ENCODE results near the gene E2F2. TPM values are rescaled to one million over a fixed set of nuclear protein-coding genes. Genes with fewer than 3 reads are reported as not detected.

Gene E2F2
- total RNA-seq, 6 experiments from 2014 or later: 0.83 to 2.1 (median 1.9) TPM

- Mint-ChIP-seq H3K4me3 (peak overlapping the region; percentile 96), H3K36me3 (ENCODE audit: low read depth) (peaks cover 29% of the 10 kb centered on the region), H3K9me3 (peaks cover 28% of the 10 kb centered on the region), H3K27ac (peak overlapping the region; percentile 98), H3K27me3 (ENCODE audit: insufficient read depth) (peaks cover 64% of the 10 kb centered on the region), H3K4me1 (ENCODE audit: low read depth) (peaks cover 60% of the 10 kb centered on the region)
- no peak for DNase-seq
- TF ChIP-seq CTCF (IDR thresholded peaks at IDR 0.05): no peak
Measured at GRCh38 chr1:23555270-23555985, 24.4 kb upstream of the E2F2 start.

- Mint-ChIP-seq H3K27ac (peak overlapping the region; percentile 98), H3K4me1 (ENCODE audit: low read depth) (peaks cover 52% of the 10 kb centered on the region)
Measured at GRCh38 chr1:23554481-23555269, 23.6 kb upstream of the E2F2 start.

GRCh38 chr1:23554127-23554480 is 23.1 kb upstream of the E2F2 start:
- no peak for DNase-seq
- no peak for TF ChIP-seq CTCF (IDR thresholded peaks at IDR 0.05)
- Mint-ChIP-seq H3K4me3 (peak overlapping the region; percentile 74), H3K4me1 (ENCODE audit: low read depth) (peaks cover 53% of the 10 kb centered on the region), H3K9me3 (peaks cover 28% of the 10 kb centered on the region), H3K27ac (peak overlapping the region; percentile 91), H3K27me3 (ENCODE audit: insufficient read depth) (peaks cover 60% of the 10 kb centered on the region), H3K36me3 (ENCODE audit: low read depth) (peaks cover 27% of the 10 kb centered on the region)

More at GRCh38 chr1:23554481-23555269, 23.6 kb upstream of the E2F2 start:
- peaks cover 28% of the 10 kb centered on the region for H3K9me3 Mint-ChIP-seq
- peak; percentile 27 for TF ChIP-seq CTCF (IDR thresholded peaks at IDR 0.05)
- peak; percentile 86 for DNase-seq
- H3K36me3 Mint-ChIP-seq (ENCODE audit: low read depth): peaks cover 29% of the 10 kb centered on the region
- peaks cover 64% of the 10 kb centered on the region for H3K27me3 Mint-ChIP-seq (ENCODE audit: insufficient read depth)
- H3K4me3 Mint-ChIP-seq: peak overlapping the region; percentile 96

GRCh38 chr1:23553231-23554126 is 22.4 kb upstream of the E2F2 start:
- TF ChIP-seq CTCF (IDR thresholded peaks at IDR 0.05): no peak
- Mint-ChIP-seq H3K27ac (peak overlapping the region; percentile 91), H3K4me3 (peak overlapping the region; percentile 74), H3K9me3 (peaks cover 28% of the 10 kb centered on the region), H3K36me3 (ENCODE audit: low read depth) (peaks cover 21% of the 10 kb centered on the region), H3K27me3 (ENCODE audit: insufficient read depth) (peaks cover 53% of the 10 kb centered on the region), H3K4me1 (ENCODE audit: low read depth) (peaks cover 59% of the 10 kb centered on the region)
- no peak for DNase-seq

- Mint-ChIP-seq H3K9me3 (peaks cover 20% of the 10 kb centered on the region), H3K4me1 (ENCODE audit: low read depth) (peaks cover 55% of the 10 kb centered on the region), H3K4me3 (no peak overlapping the region), H3K27me3 (ENCODE audit: insufficient read depth) (peaks cover 37% of the 10 kb centered on the region), H3K36me3 (ENCODE audit: low read depth) (peaks cover 4% of the 10 kb centered on the region), H3K27ac (no peak overlapping the region)
- no peak for TF ChIP-seq CTCF (IDR thresholded peaks at IDR 0.05)
- no peak for DNase-seq
Measured at GRCh38 chr1:23551849-23552248, 20.8 kb upstream of the E2F2 start.

Measured in HFFc6 (cell line).